ENCODE results near the gene NID1. TPM values are rescaled to one million over a fixed set of nuclear protein-coding genes. Genes with fewer than 3 reads are reported as not detected.
"Not testable (repeated sequence)": the region's sequence is repeated elsewhere in the genome, so short reads cannot be mapped to it uniquely, and the experiment has no call there.

Gene NID1
- total RNA-seq, 1 donor from 2014 or later, result 238 TPM

GRCh38 chr1:236096660-236097482, 32.0 kb upstream of the NID1 start:
- peak; percentile 96 for DNase-seq (ENCODE audit: low spot score)

GRCh38 chr1:236095705-236096520, 31.0 kb upstream of the NID1 start:
- no peak for DNase-seq (ENCODE audit: low spot score)

GRCh38 chr1:236092899-236093298, 28.0 kb upstream of the NID1 start:
- DNase-seq (ENCODE audit: low spot score), result no peak

- no peak for DNase-seq (ENCODE audit: low spot score)
Observed at GRCh38 chr1:236091933-236092318, 27.0 kb upstream of the NID1 start.

- DNase-seq (ENCODE audit: low spot score), result no peak
Observed at GRCh38 chr1:236090741-236091147, 25.9 kb upstream of the NID1 start.

- no peak for DNase-seq (ENCODE audit: low spot score)
Observed at GRCh38 chr1:236089046-236089773, 24.3 kb upstream of the NID1 start.

GRCh38 chr1:236086537-236086936, 21.6 kb upstream of the NID1 start:
- peak; percentile 11 for DNase-seq (ENCODE audit: low spot score)

- peak; percentile 18 for DNase-seq (ENCODE audit: low spot score)
Observed at GRCh38 chr1:236085545-236086159, 20.8 kb upstream of the NID1 start.

GRCh38 chr1:236084386-236084730, 19.5 kb upstream of the NID1 start:
- DNase-seq (ENCODE audit: low spot score), result peak; percentile 60

- DNase-seq (ENCODE audit: low spot score), result peak; percentile 26
Observed at GRCh38 chr1:236083650-236084385, 18.9 kb upstream of the NID1 start.

- DNase-seq (ENCODE audit: low spot score), result no peak
Observed at GRCh38 chr1:236082526-236082925, 17.6 kb upstream of the NID1 start.

- peak; percentile 75 for DNase-seq (ENCODE audit: low spot score)
Observed at GRCh38 chr1:236081546-236082227, 16.8 kb upstream of the NID1 start.

GRCh38 chr1:236079703-236080102, 14.8 kb upstream of the NID1 start:
- DNase-seq (ENCODE audit: low spot score), result no peak

GRCh38 chr1:236078993-236079392, 14.1 kb upstream of the NID1 start:
- DNase-seq (ENCODE audit: low spot score), result no peak

- DNase-seq (ENCODE audit: low spot score), result not testable (repeated sequence)
Observed at GRCh38 chr1:236078077-236078476, 13.2 kb upstream of the NID1 start.

GRCh38 chr1:236075848-236076247, 11.0 kb upstream of the NID1 start:
- no peak for DNase-seq (ENCODE audit: low spot score)

- no peak for DNase-seq (ENCODE audit: low spot score)
Observed at GRCh38 chr1:236073307-236073897, 8.5 kb upstream of the NID1 start.

- no peak for DNase-seq (ENCODE audit: low spot score)
Observed at GRCh38 chr1:236072001-236072400, 7.1 kb upstream of the NID1 start.

- no peak for DNase-seq (ENCODE audit: low spot score)
Observed at GRCh38 chr1:236070753-236071152, 5.9 kb upstream of the NID1 start.

- DNase-seq (ENCODE audit: low spot score), result no peak
Observed at GRCh38 chr1:236069796-236070195, 4.9 kb upstream of the NID1 start.

Measured in mesenteric fat pad (tissue), 1 donor.